GM12872 (cell line): ENCODE results near the gene NISCH.

Experiments used
- CTCF ChIP-seq: IDR thresholded peaks from 3 replicates; pipeline ENCODE4 v1.5.1; 2011; ENCODE audit warnings: low read depth, mild to moderate bottlenecking, low read length, moderate library complexity; ENCODE audit not compliant: insufficient read depth

The NISCH gene

GRCh38 chr3:52441091-52441771 lies 14.2 kb upstream of the NISCH start:
- TF ChIP-seq CTCF: no peak

GRCh38 chr3:52441772-52442332 lies 13.6 kb upstream of the NISCH start:
- no peak for TF ChIP-seq CTCF

- no peak for TF ChIP-seq CTCF
These were observed 12.8 kb upstream of the NISCH start for GRCh38 chr3:52442409-52443267.

GRCh38 chr3:52443268-52443610 lies 12.2 kb upstream of the NISCH start:
- no peak for TF ChIP-seq CTCF

GRCh38 chr3:52443791-52444687 lies 11.4 kb upstream of the NISCH start:
- TF ChIP-seq CTCF: no peak

GRCh38 chr3:52444860-52445793 lies 10.3 kb upstream of the NISCH start, which contains the start of gene SEMA3G:
SEMA3G (minus strand) TSS chr3:52445103; CDS start chr3:52445027, 76 bp downstream.
- peak; percentile 73 for TF ChIP-seq CTCF
